NCI-H2227 treated with DMSO at 0.1 percent for 48 hours (cell line): ENCODE data around the gene CFAP126.
"Not testable (repeated sequence)": the region's sequence is repeated elsewhere in the genome, so short reads cannot be mapped to it uniquely, and the experiment has no call there.

Experiments used
- DNase-seq: peaks from one replicate; lab custom pipeline; 2025; lab: John Stamatoyannopoulos, UW

CFAP126 gene

DNA sequence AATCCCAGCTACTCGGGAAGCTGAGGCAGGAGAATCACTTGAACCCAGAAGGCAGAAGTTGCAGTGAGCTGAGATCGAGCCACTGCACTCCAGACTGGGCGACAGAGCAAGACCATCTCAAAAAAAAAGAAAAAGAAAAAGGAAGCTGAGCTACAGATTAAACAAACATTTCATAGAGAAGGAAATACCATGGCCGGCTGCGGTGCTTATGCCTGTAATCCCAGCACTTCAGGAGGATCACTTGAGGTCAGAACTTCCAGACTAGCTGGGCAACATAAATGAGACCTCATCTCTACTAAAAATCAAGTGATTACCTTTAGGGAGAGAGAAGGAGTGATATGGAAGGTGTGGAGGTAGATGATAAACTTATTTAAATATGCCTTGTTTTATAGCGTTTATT, 14.0 kb upstream of the CFAP126 start:
- DNase-seq = no peak

DNA sequence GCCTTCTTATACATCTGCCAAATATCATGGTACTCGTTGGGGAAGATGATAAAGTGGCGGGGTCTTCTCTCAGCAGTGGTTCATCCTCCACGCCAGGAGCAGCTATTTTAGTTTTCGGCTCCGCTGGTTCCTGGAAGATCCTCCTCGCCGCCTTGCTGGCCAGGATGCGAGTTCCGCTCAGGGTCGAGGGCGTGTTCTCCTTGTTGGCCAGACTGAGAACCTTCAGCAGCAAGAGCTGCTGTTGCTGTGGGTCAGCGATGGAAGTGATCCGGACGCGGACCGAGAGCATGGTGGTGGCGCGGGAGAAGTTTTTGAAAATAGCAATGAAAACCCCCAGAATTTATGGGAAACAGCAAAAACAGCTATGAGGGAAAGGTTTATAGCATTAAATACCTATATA, 11.4 kb upstream of the CFAP126 start:
- DNase-seq = no peak

DNA sequence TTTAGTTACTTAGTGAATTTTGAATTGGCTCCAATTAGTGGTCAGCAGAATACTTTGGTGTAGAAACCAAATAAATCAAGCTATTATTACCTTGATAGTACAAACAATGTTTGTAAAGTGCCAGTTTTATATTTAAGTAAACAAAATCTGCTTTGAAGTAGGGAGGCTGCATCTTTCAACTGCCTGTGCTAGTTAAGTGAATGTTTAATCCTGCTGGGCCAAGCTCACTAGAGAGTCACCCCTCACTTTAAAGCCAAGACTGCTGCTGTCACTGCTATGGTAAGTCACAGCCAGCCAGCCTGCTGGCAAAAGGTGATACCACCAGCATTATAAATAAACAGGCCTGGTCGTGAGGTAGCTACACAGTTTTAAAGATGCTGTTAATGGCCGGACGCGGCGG, 10.3 kb upstream of the CFAP126 start:
- DNase-seq = no peak

DNA sequence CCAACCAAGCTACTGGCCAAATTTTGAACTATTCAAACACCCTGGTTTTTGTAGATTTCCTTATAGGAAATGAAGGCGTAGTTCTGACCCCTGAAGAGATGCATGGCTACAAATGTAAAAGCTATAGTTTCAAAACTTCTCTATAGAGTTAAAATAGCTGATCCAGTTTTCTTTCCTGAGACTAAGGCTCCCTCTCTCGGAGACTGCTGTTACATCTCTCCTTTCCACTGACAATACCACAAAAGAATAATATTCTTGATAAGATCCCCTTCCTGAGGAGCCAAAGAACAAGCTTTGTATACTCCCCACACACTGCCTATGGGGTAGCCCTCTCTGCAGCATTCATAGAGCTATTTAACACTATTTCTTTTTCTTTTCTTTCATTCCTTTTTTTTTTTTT, 6.7 kb upstream of the CFAP126 start:
- DNase-seq = no peak

- DNase-seq = no peak
Observed at GRCh38 chr1:161373442-161373841, 5.8 kb upstream of the CFAP126 start.

- no peak for DNase-seq
Observed at GRCh38 chr1:161365207-161365606, 2.5 kb downstream of the CFAP126 start.

- no peak for DNase-seq
Observed at GRCh38 chr1:161364332-161364731, 3.3 kb downstream of the CFAP126 start.

GRCh38 chr1:161359291-161359690, 8.4 kb downstream of the CFAP126 start:
- DNase-seq = no peak

DNA sequence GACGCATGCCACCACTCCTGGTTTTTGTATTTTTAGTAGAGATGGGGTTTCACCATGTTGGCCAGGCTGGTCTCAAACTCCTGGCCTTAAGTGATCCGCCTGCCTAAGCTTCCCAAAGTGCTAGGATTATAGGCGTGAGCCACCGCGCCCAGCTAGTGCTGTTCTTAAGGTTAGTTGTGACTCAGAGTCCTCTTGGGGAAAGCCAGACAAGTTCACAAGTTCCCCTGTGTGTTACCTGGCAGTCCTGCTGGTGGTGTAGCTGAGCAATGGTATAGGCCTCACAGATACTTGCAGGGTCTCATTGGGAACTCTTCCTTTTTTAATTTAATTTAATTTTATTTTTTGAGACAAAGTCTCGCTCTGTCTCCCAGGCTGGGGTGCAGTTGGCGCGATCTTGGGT, 10.6 kb downstream of the CFAP126 start:
- DNase-seq = no peak

DNA sequence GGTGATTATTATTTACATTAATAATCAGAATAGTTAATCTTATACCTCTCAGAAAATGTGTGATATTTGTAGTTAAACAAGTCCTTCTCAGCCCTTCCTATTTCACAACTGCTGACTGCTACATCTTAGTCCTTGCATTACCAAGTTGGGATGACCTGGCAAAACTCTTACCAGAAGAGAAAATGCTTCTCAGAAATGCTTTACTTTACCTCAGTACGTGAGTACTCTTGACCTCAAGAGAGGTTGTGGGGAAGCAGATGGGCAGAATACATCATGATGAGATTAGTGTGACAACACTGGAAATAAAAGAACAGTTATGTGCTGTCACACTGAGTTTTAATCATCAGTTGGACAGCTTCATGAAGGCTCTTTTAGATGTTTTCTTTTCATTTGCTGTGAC, 16.2 kb downstream of the CFAP126 start:
- DNase-seq = no peak

GRCh38 chr1:161350671-161351070, 17.0 kb downstream of the CFAP126 start:
- no peak for DNase-seq

- DNase-seq = no peak
Observed at GRCh38 chr1:161342821-161343220, 24.9 kb downstream of the CFAP126 start.

DNA sequence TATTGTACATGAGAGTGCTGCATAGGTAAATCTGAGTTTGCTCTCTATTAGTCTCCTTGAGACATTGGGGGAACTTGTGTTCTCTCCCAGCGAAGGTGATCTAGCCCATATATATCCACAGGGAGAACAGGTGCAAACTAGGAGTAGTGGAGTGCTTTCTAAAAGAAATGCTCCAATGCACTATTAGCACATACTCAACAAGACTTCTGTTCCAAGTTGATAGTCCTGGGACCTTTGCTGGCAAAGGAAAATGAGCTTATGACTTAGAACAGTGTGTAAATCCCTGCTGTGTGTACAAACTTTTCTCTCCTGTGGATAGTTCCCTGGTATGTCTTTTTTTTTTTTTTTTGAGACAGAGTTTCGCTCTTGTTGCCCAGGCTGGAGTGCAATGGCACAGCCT, 25.5 kb downstream of the CFAP126 start:
- no peak for DNase-seq

GRCh38 chr1:161335796-161336195, 31.9 kb downstream of the CFAP126 start:
- DNase-seq = no peak

DNA sequence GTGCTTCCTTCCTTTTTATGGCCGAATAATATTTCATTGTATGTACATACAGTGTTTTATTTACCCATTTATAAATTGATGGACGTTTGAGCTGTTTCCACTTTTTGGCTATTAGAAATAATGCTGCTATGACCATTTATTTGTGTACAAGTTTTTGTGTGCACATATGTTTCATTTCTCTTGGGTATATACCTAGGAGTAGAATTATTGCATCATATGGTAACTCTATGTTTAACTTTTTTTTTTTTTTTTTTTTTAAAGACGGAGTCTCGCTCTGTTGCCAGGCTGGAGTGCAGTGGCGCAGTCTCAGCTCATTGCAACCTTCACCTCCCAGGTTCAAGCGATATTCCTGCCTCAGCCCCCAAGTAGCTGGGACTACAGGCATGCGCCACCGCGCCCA, 34.5 kb downstream of the CFAP126 start:
- no peak for DNase-seq

- no peak for DNase-seq
Observed at GRCh38 chr1:161330346-161330745, 37.3 kb downstream of the CFAP126 start.

- no peak for DNase-seq
Observed at GRCh38 chr1:161324020-161324419, 43.7 kb downstream of the CFAP126 start.

DNA sequence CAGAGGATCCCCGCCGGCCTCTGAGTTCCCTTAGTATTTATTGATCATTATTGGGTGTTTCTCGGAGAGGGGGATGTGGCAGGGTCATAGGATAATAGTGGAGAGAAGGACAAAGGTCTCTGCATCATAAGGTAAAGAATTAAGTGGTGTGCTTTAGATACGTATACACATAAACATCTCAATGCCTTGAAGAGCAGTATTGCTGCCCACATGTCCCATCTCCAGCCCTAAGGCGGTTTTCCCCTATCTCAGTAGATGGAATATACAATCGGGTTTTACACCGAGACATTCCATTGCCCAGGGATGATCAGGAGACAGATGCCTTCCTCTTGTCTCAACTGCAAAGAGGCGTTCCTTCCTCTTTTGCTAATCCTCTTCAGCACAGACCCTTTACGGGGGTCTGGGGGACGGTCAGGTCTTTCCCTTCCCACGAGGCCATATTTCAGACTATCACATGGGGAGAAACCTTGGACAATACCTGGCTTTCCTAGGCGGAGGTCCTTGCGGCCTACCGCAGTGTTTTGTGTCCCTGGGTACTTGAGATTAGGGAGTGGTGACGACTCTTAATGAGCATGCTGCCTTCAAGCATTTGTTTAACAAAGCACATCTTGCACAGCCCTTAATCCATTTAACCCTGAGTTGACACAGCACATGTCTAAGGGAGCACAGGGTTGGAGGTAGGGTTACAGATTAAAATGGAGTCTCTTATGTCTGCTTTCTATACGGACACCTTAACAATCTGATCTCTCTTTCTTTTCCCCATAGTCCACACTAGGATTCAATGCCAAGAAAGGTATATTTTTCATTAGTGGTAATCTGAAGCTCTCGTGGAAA, 51.6 kb downstream of the CFAP126 start:
- not testable (repeated sequence) for DNase-seq
